ENCODE measurements around the gene CDAN1. TPM values are rescaled to one million over a fixed set of nuclear protein-coding genes. Genes with fewer than 3 reads are reported as not detected.

Gene CDAN1
- total and polyA plus RNA-seq, 2 donors (not counting 1 experiment from before 2014, with no cell fraction given) = 3.0 to 8.9 TPM

- no peaks in the 10 kb centered on the region for H3K79me2 ChIP-seq (ENCODE audit: control insufficient read depth, insufficient read depth, low read length)
- no peak overlapping the region for H3K9ac ChIP-seq (ENCODE audit: insufficient read depth, low read length)
- H3K4me1 ChIP-seq (ENCODE audit: control insufficient read depth, extremely low read depth, insufficient read depth, low read length) = no peaks in the 10 kb centered on the region
- no peaks in the 10 kb centered on the region for H3K36me3 ChIP-seq (ENCODE audit: control insufficient read depth, insufficient read depth, low read length)
- no peak overlapping the region for H2AFZ ChIP-seq (ENCODE audit: low read length)
- no peaks in the 10 kb centered on the region for H4K20me1 ChIP-seq (ENCODE audit: control insufficient read depth, extremely low read depth, insufficient read depth, low read length)
- DNase-seq (ENCODE audit: low read depth in 2 of 2) = no peak
- no peak overlapping the region for H3K4me2 ChIP-seq (ENCODE audit: extremely low read depth, insufficient read depth, low read length)
- no peaks in the 10 kb centered on the region for H3K27me3 ChIP-seq (ENCODE audit: control insufficient read depth, insufficient read depth, low read length)
- H3K27ac ChIP-seq (ENCODE audit: insufficient read depth, low read length) = no peak overlapping the region
- H3K4me3 ChIP-seq (replicated peaks in 1 of 4; ENCODE audit: control extremely low read depth in 1 of 4, insufficient read depth in 1 of 4, low read depth in 3 of 4, low read length in 4 of 4) = no peak overlapping the region
- H3K9me3 ChIP-seq (ENCODE audit: control insufficient read depth, insufficient read depth, low read depth, low read length) = no peaks in the 10 kb centered on the region
- TF ChIP-seq EZH2 (IDR thresholded peaks at IDR 0.05; ENCODE audit: low read length, missing control alignments) (no peak), CTCF (conservative IDR thresholded peaks at IDR 0.05 in 1 of 2, IDR thresholded peaks at IDR 0.05 in 1 of 2; ENCODE audit: low read depth in 1 of 2, low read length in 2 of 2) (no peak)
Observed at GRCh38 chr15:42749266-42749665, 12.3 kb upstream of the CDAN1 start.

- TF ChIP-seq EZH2 (IDR thresholded peaks at IDR 0.05; ENCODE audit: low read length, missing control alignments) (no peak), CTCF (conservative IDR thresholded peaks at IDR 0.05 in 1 of 2, IDR thresholded peaks at IDR 0.05 in 1 of 2; ENCODE audit: low read depth in 1 of 2, low read length in 2 of 2) (no peak)
- Histone ChIP-seq H3K36me3 (ENCODE audit: control insufficient read depth, insufficient read depth, low read length) (no peaks in the 10 kb centered on the region), H3K27me3 (ENCODE audit: control insufficient read depth, insufficient read depth, low read length) (no peaks in the 10 kb centered on the region), H3K27ac (ENCODE audit: insufficient read depth, low read length) (no peak overlapping the region), H3K4me3 (replicated peaks in 1 of 4; ENCODE audit: control extremely low read depth in 1 of 4, insufficient read depth in 1 of 4, low read depth in 3 of 4, low read length in 4 of 4) (no peak overlapping the region), H3K9ac (ENCODE audit: insufficient read depth, low read length) (no peak overlapping the region), H4K20me1 (ENCODE audit: control insufficient read depth, extremely low read depth, insufficient read depth, low read length) (no peaks in the 10 kb centered on the region), H3K4me1 (ENCODE audit: control insufficient read depth, extremely low read depth, insufficient read depth, low read length) (no peaks in the 10 kb centered on the region), H3K4me2 (ENCODE audit: extremely low read depth, insufficient read depth, low read length) (no peak overlapping the region), H2AFZ (ENCODE audit: low read length) (no peak overlapping the region), H3K79me2 (ENCODE audit: control insufficient read depth, insufficient read depth, low read length) (no peaks in the 10 kb centered on the region), H3K9me3 (ENCODE audit: control insufficient read depth, insufficient read depth, low read depth, low read length) (no peaks in the 10 kb centered on the region)
- DNase-seq (ENCODE audit: low read depth in 2 of 2) = no peak
Observed at GRCh38 chr15:42744195-42744594, 7.3 kb upstream of the CDAN1 start.

GRCh38 chr15:42742149-42742548, 5.2 kb upstream of the CDAN1 start:
- H3K9me3 ChIP-seq (ENCODE audit: control insufficient read depth, insufficient read depth, low read depth, low read length) = no peaks in the 10 kb centered on the region
- H3K4me1 ChIP-seq (ENCODE audit: control insufficient read depth, extremely low read depth, insufficient read depth, low read length) = no peaks in the 10 kb centered on the region
- H3K9ac ChIP-seq (ENCODE audit: insufficient read depth, low read length) = no peak overlapping the region
- no peaks in the 10 kb centered on the region for H3K36me3 ChIP-seq (ENCODE audit: control insufficient read depth, insufficient read depth, low read length)
- no peaks in the 10 kb centered on the region for H3K79me2 ChIP-seq (ENCODE audit: control insufficient read depth, insufficient read depth, low read length)
- H3K27me3 ChIP-seq (ENCODE audit: control insufficient read depth, insufficient read depth, low read length) = no peaks in the 10 kb centered on the region
- no peak for TF ChIP-seq CTCF (conservative IDR thresholded peaks at IDR 0.05 in 1 of 2, IDR thresholded peaks at IDR 0.05 in 1 of 2; ENCODE audit: low read depth in 1 of 2, low read length in 2 of 2)
- TF ChIP-seq EZH2 (IDR thresholded peaks at IDR 0.05; ENCODE audit: low read length, missing control alignments) = no peak
- no peak overlapping the region for H2AFZ ChIP-seq (ENCODE audit: low read length)
- no peak overlapping the region for H3K4me3 ChIP-seq (replicated peaks in 1 of 4; ENCODE audit: control extremely low read depth in 1 of 4, insufficient read depth in 1 of 4, low read depth in 3 of 4, low read length in 4 of 4)
- H3K27ac ChIP-seq (ENCODE audit: insufficient read depth, low read length) = no peak overlapping the region
- no peak overlapping the region for H3K4me2 ChIP-seq (ENCODE audit: extremely low read depth, insufficient read depth, low read length)
- no peak for DNase-seq (ENCODE audit: low read depth in 2 of 2)
- no peaks in the 10 kb centered on the region for H4K20me1 ChIP-seq (ENCODE audit: control insufficient read depth, extremely low read depth, insufficient read depth, low read length)
